Glutamatergic neuron (in vitro differentiated cells): Measurements from ENCODE around the gene MRPL28. TPM values are rescaled to one million over a fixed set of nuclear protein-coding genes. Genes with fewer than 3 reads are reported as not detected.
"Not testable (repeated sequence)": the region's sequence is repeated elsewhere in the genome, so short reads cannot be mapped to it uniquely, and the experiment has no call there.

Source experiments
- DNase-seq: peaks from one replicate; pipeline ENCODE4 v3.0.0; 2022
- H3K27ac Mint-ChIP-seq: one replicate; pipeline ENCODE4 v1.8.0; 2020; ENCODE audit warnings: mild to moderate bottlenecking, mixed read lengths, inconsistent platforms; ENCODE audit not compliant: unreplicated experiment
- H3K27me3 Mint-ChIP-seq: one replicate; pipeline ENCODE4 v1.8.0; 2020; ENCODE audit warnings: mild to moderate bottlenecking, moderate library complexity, mixed read lengths, inconsistent platforms; ENCODE audit not compliant: unreplicated experiment
- H3K36me3 Mint-ChIP-seq: one replicate; pipeline ENCODE4 v1.8.0; 2020; ENCODE audit warnings: mild to moderate bottlenecking, mixed read lengths, inconsistent platforms; ENCODE audit not compliant: unreplicated experiment
- H3K4me1 Mint-ChIP-seq: one replicate; pipeline ENCODE4 v1.8.0; 2020; ENCODE audit warnings: mild to moderate bottlenecking, low read depth, mixed read lengths, inconsistent platforms; ENCODE audit not compliant: unreplicated experiment
- H3K4me3 Mint-ChIP-seq: one replicate; pipeline ENCODE4 v1.8.0; 2020; ENCODE audit warnings: mild to moderate bottlenecking, mixed read lengths, inconsistent platforms; ENCODE audit not compliant: unreplicated experiment
- H3K9me3 Mint-ChIP-seq: one replicate; pipeline ENCODE4 v1.8.0; 2020; ENCODE audit warnings: mild to moderate bottlenecking, moderate library complexity, mixed read lengths, inconsistent platforms; ENCODE audit not compliant: unreplicated experiment
- total RNA-seq: library from RNA; stranded (reverse); fragmentation: NEBNext Ultra II Directional; extraction: Animal tissue kit (Norgen Biotek cat#: 25700); gene quantifications from one replicate; pipeline ENCODE4 v1.2.1, GENCODE V29; 2021; ENCODE audit not compliant: unreplicated experiment
- TF ChIP-seq, protein P1 (sequence below): fragments of 200-600 bp; sonication (generic); IDR thresholded peaks from one replicate; pipeline ENCODE4 v1.5.0; 2021; ENCODE audit not compliant: partially characterized antibody, unreplicated experiment

Gene MRPL28
- total RNA-seq, 1 donor from 2014 or later: 69.6 TPM

DNA sequence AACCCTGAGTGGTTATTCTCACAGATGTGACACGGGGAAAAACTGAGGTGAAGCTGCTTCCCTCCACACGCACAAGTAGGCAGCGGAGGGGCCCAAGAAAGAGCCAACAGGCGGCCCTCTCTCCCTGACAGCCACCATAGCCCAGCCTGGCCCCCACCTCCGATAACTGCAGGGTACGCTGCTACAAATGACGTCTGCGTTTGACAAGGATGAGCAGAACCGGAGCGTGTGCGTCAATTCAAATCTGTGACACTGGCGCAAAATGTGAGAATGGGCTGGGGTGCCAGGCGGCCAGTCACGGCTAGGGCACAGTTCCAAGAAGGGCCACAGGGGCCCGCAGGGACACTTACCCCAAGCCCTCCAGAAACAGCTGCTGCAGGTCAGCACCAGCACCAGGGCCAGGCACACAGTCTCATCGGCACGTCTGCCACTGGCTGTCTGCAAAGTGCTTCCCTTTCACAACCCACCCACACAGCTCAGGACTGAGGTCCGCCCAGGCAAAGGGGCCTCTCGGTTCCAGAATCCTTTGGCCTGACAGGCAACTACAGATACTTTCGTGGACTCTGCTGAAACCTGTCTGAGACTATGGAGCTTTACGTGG is 32.3 kb downstream of the MRPL28 start:
- H3K27me3 Mint-ChIP-seq: peaks cover 2% of the 10 kb centered on the region
- no peak overlapping the region for H3K4me3 Mint-ChIP-seq
- TF ChIP-seq, protein P1, sequence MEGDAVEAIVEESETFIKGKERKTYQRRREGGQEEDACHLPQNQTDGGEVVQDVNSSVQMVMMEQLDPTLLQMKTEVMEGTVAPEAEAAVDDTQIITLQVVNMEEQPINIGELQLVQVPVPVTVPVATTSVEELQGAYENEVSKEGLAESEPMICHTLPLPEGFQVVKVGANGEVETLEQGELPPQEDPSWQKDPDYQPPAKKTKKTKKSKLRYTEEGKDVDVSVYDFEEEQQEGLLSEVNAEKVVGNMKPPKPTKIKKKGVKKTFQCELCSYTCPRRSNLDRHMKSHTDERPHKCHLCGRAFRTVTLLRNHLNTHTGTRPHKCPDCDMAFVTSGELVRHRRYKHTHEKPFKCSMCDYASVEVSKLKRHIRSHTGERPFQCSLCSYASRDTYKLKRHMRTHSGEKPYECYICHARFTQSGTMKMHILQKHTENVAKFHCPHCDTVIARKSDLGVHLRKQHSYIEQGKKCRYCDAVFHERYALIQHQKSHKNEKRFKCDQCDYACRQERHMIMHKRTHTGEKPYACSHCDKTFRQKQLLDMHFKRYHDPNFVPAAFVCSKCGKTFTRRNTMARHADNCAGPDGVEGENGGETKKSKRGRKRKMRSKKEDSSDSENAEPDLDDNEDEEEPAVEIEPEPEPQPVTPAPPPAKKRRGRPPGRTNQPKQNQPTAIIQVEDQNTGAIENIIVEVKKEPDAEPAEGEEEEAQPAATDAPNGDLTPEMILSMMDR: no peak
- no peak overlapping the region for H3K27ac Mint-ChIP-seq
- H3K4me1 Mint-ChIP-seq: peaks cover 3% of the 10 kb centered on the region
- no peaks in the 10 kb centered on the region for H3K36me3 Mint-ChIP-seq
- H3K9me3 Mint-ChIP-seq: peaks cover 4% of the 10 kb centered on the region
- DNase-seq: no peak

DNA sequence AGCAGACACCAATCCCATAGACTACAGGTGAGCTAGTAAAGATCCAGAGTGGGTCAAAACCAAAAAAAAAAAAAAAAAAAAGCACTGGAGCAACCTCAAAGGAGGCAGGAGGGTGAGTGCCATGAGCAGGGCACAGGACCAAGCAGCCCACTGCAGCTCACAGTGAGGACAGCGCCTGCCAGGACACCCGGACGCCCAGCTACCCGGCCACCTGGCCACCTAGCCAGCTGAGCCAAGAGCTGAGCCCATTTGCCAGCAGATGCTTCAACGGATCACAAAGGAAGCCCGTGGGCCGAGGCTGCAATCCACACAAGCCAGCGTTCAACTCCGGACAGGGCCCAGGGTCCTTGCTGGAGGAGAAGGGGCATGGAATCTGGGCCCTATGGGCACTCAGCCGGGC is 32.9 kb downstream of the MRPL28 start:
- no peaks in the 10 kb centered on the region for H3K36me3 Mint-ChIP-seq
- TF ChIP-seq, protein P1: no peak
- H3K4me1 Mint-ChIP-seq: peaks cover 3% of the 10 kb centered on the region
- H3K27ac Mint-ChIP-seq: no peak overlapping the region
- peaks cover 4% of the 10 kb centered on the region for H3K9me3 Mint-ChIP-seq
- DNase-seq: no peak
- peaks cover 1% of the 10 kb centered on the region for H3K27me3 Mint-ChIP-seq
- H3K4me3 Mint-ChIP-seq: no peak overlapping the region

DNA sequence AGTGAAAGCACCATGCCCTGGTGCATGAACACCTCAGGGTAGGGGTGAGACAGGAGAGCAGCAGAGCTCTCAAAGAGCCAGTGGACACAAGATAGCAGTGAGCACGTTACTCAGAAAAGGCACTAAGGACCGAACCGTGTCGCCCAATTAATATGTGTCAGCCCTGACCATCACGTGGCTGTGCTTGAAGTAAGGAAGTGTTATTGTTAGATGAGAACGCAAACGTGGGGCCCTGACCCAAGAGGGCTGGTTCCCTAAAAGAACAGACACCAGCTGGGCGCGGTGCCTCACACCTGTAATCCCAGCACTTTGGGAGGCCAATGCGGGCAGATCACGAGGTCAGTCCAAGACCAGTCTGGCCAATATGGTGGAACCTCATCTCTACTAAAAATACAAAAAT is 34.1 kb downstream of the MRPL28 start:
- Mint-ChIP-seq H3K27me3 (no peaks in the 10 kb centered on the region), H3K27ac (no peak overlapping the region), H3K9me3 (peaks cover 4% of the 10 kb centered on the region), H3K4me1 (peaks cover 7% of the 10 kb centered on the region), H3K4me3 (no peak overlapping the region), H3K36me3 (no peaks in the 10 kb centered on the region)
- DNase-seq: no peak
- TF ChIP-seq, protein P1: no peak

DNA sequence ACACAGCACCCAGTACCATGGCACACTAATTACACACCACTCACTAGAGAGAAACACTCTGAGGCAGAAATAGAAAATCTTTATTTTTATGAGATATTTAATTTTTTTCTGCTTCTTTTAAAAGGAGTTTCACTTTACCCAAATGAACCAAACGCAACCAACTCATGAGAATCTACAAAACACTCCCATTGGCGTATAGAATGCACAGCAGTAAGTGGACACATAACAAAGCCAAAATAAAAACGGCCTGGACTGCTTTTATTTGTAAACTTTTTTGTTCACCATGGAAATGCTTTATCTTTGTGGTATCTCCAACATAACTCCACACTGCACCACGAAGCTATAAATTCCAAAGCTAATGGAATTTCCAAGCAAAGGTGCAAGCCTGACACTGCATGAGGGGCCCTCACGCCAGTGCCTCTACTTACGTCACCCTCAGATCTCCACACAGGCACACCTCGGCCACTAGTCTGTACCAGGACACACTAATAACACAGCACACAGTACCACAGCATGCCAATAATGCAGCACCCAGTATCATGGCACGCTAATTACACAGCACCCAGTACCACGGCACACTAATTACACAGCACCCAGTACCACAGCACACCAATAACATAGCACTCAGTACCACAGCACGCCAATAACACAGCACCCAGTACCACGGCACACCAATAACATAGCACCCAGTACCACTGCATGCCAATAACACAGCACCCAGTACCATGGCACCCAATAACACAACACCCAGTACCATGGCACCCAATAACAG is 35.3 kb downstream of the MRPL28 start:
- H3K4me1 Mint-ChIP-seq: peaks cover 12% of the 10 kb centered on the region
- DNase-seq, H3K9me3 Mint-ChIP-seq, H3K4me3 Mint-ChIP-seq, H3K27me3 Mint-ChIP-seq, H3K27ac Mint-ChIP-seq, H3K36me3 Mint-ChIP-seq: not testable (repeated sequence)

DNA sequence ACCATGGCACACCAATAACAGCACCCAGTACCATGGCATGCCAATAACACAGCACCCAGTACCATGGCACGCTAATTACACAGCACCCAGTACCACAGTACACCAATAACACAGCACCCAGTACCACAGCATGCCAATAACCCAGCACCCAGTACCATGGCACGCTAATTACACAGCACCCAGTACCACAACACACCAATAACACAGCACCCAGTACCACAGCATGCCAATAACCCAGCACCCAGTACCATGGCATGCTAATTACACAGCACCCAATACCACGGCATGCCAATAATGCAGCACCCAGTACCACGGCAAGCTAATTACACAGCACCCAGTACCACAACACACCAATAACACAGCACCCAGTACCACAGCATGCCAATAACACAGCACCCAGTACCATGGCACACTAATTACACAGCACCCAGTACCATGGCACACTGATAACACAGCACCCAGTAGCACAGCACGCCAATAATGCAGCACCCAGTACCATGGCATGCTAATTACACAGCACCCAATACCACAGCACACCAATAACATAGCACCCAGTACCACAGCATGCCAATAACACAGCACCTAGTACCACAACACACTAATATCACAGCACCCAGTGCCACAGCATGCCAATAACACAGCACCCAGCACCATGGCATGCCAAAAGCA is 36.0 kb downstream of the MRPL28 start:
- H3K4me3 Mint-ChIP-seq: not testable (repeated sequence)

More for the DNA sequence above, 36.0 kb downstream of the MRPL28 start:
- not testable (repeated sequence) for H3K9me3 Mint-ChIP-seq, H3K27ac Mint-ChIP-seq, H3K36me3 Mint-ChIP-seq, DNase-seq, H3K27me3 Mint-ChIP-seq, H3K4me1 Mint-ChIP-seq
